Subcutaneous abdominal adipose tissue (tissue), 5 donors: Measurements from ENCODE around the gene DPPA4.
"Not testable (repeated sequence)": the region's sequence is repeated elsewhere in the genome, so short reads cannot be mapped to it uniquely, and the experiment has no call there.

Source experiments
- H3K27ac ChIP-seq: one replicate; pipeline ENCODE4 v1.7.0; 2013; ENCODE audit warnings: low read depth, mild to moderate bottlenecking, inconsistent platforms, low read length, moderate library complexity
- H3K27me3 ChIP-seq, 5 donors: one replicate each; pipeline ENCODE4 v1.7.0; 2013; ENCODE audit warnings: low read length in 5 of 5, inconsistent platforms in 1 of 5; ENCODE audit not compliant: control insufficient read depth in 5 of 5, insufficient read depth in 4 of 5
- H3K36me3 ChIP-seq, 5 donors: one replicate each; pipeline ENCODE4 v1.7.0; 2013; ENCODE audit warnings: low read length in 5 of 5; ENCODE audit not compliant: control insufficient read depth in 5 of 5, insufficient read depth in 5 of 5
- H3K4me1 ChIP-seq, 5 donors: one replicate each; pipeline ENCODE4 v1.7.0; 2013; ENCODE audit warnings: low read length in 5 of 5, mild to moderate bottlenecking in 3 of 5, moderate library complexity in 1 of 5; ENCODE audit not compliant: control insufficient read depth in 5 of 5, insufficient read depth in 5 of 5
- H3K4me3 ChIP-seq, 5 donors: one replicate each; pipeline ENCODE4 v1.7.0; 2013; ENCODE audit warnings: low read length in 5 of 5, low read depth in 1 of 5
- H3K9ac ChIP-seq, 5 donors: one replicate each; pipeline ENCODE4 v1.7.0; 2013; ENCODE audit warnings: low read length in 5 of 5, mild to moderate bottlenecking in 4 of 5, moderate library complexity in 3 of 5
- H3K9me3 ChIP-seq, 5 donors: one replicate each; pipeline ENCODE4 v1.7.0; 2013; ENCODE audit warnings: low read length in 5 of 5; ENCODE audit not compliant: control insufficient read depth in 5 of 5
- donor health status: healthy.
- donor health status: healthy.
- donor health status: healthy.
- donor health status: healthy.
- donor health status: healthy.

DPPA4 gene

GRCh38 chr3:109363634-109364033, 26.3 kb upstream of the DPPA4 start:
- Histone ChIP-seq H3K4me1 (no peaks in the 10 kb centered on the region), H3K9ac (no peak overlapping the region), H3K4me3 (no peak overlapping the region), H3K27ac (no peak overlapping the region), H3K36me3 (no peaks in the 10 kb centered on the region), H3K9me3 (no peaks in the 10 kb centered on the region), H3K27me3 (no peaks in the 10 kb centered on the region)

- H3K4me1 ChIP-seq, result no peaks in the 10 kb centered on the region
- H3K27me3 ChIP-seq, result no peaks in the 10 kb centered on the region
- no peak overlapping the region for H3K27ac ChIP-seq
- no peak overlapping the region for H3K9ac ChIP-seq
- H3K36me3 ChIP-seq, result no peaks in the 10 kb centered on the region
- H3K4me3 ChIP-seq, result no peak overlapping the region
- H3K9me3 ChIP-seq, result no peaks in the 10 kb centered on the region
Measured at GRCh38 chr3:109362823-109363222, 25.5 kb upstream of the DPPA4 start.

GRCh38 chr3:109358809-109359208, 21.5 kb upstream of the DPPA4 start:
- H3K9ac ChIP-seq, H3K36me3 ChIP-seq, H3K27me3 ChIP-seq, H3K9me3 ChIP-seq, H3K4me3 ChIP-seq, H3K4me1 ChIP-seq, H3K27ac ChIP-seq: not testable (repeated sequence)

GRCh38 chr3:109356442-109357155, 19.3 kb upstream of the DPPA4 start:
- Histone ChIP-seq H3K27me3 (no peaks in the 10 kb centered on the region), H3K36me3 (no peaks in the 10 kb centered on the region), H3K9me3 (no peaks in the 10 kb centered on the region), H3K9ac (no peak overlapping the region), H3K27ac (no peak overlapping the region), H3K4me1 (no peaks in the 10 kb centered on the region), H3K4me3 (no peak overlapping the region)

GRCh38 chr3:109355625-109356441, 18.5 kb upstream of the DPPA4 start:
- H3K36me3 ChIP-seq, result no peaks in the 10 kb centered on the region
- H3K9me3 ChIP-seq, result no peaks in the 10 kb centered on the region
- H3K27me3 ChIP-seq, result no peaks in the 10 kb centered on the region
- H3K4me3 ChIP-seq, result no peak overlapping the region
- H3K27ac ChIP-seq, result no peak overlapping the region
- no peak overlapping the region for H3K9ac ChIP-seq
- no peaks in the 10 kb centered on the region for H3K4me1 ChIP-seq

- no peak overlapping the region for H3K4me3 ChIP-seq
- H3K27ac ChIP-seq, result no peak overlapping the region
- H3K27me3 ChIP-seq, result no peaks in the 10 kb centered on the region
- no peaks in the 10 kb centered on the region for H3K4me1 ChIP-seq
- H3K36me3 ChIP-seq, result no peaks in the 10 kb centered on the region
- no peaks in the 10 kb centered on the region for H3K9me3 ChIP-seq
- H3K9ac ChIP-seq, result no peak overlapping the region
Measured at GRCh38 chr3:109353057-109353456, 15.7 kb upstream of the DPPA4 start.

GRCh38 chr3:109351231-109351630, 13.9 kb upstream of the DPPA4 start:
- Histone ChIP-seq H3K4me1 (no peaks in the 10 kb centered on the region), H3K9ac (no peak overlapping the region), H3K27ac (no peak overlapping the region), H3K36me3 (no peaks in the 10 kb centered on the region), H3K27me3 (no peaks in the 10 kb centered on the region), H3K4me3 (no peak overlapping the region), H3K9me3 (no peaks in the 10 kb centered on the region)

- H3K27me3 ChIP-seq, result no peaks in the 10 kb centered on the region
- no peak overlapping the region for H3K9ac ChIP-seq
- H3K4me3 ChIP-seq, result no peak overlapping the region
- H3K4me1 ChIP-seq, result no peaks in the 10 kb centered on the region
- H3K9me3 ChIP-seq, result peaks cover 0 to 3% (median 0%) of the 10 kb centered on the region in 5 donors
- H3K27ac ChIP-seq, result no peak overlapping the region
- H3K36me3 ChIP-seq, result no peaks in the 10 kb centered on the region
Measured at GRCh38 chr3:109346770-109347295, 9.5 kb upstream of the DPPA4 start.

GRCh38 chr3:109346099-109346498, 8.8 kb upstream of the DPPA4 start:
- Histone ChIP-seq H3K9me3 (peaks cover 0 to 3% (median 0%) of the 10 kb centered on the region in 5 donors), H3K4me1 (no peaks in the 10 kb centered on the region), H3K27me3 (no peaks in the 10 kb centered on the region), H3K4me3 (no peak overlapping the region), H3K36me3 (no peaks in the 10 kb centered on the region), H3K27ac (no peak overlapping the region), H3K9ac (no peak overlapping the region)
